ENCODE measurements around the gene ARSG. TPM values are rescaled to one million over a fixed set of nuclear protein-coding genes. Genes with fewer than 3 reads are reported as not detected.

Gene ARSG
- total and polyA plus RNA-seq, 2 of the 13 experiments (the other 11 are each of a cell fraction or from before 2014, with no cell fraction given): 3.7 to 15.2 TPM

- TF ChIP-seq ZNF781 (CRISPR knock-in tag; IDR thresholded peaks at IDR 0.05; ENCODE audit: borderline replicate concordance, not compliant biosample characterization) (no peak), FOSL1 (CRISPR knock-in tag; IDR thresholded peaks at IDR 0.05; ENCODE audit: borderline replicate concordance) (no peak), MLXIP (CRISPR knock-in tag; IDR thresholded peaks at IDR 0.05; ENCODE audit: borderline replicate concordance) (no peak), MXD3 (CRISPR knock-in tag; IDR thresholded peaks at IDR 0.05) (no peak), ZGPAT (CRISPR knock-in tag; IDR thresholded peaks at IDR 0.05) (peak; percentile 74), ZNF503 (CRISPR knock-in tag; IDR thresholded peaks at IDR 0.05) (no peak), NBN (conservative IDR thresholded peaks at IDR 0.05) (no peak), PRMT3 (CRISPR knock-in tag; IDR thresholded peaks at IDR 0.05; ENCODE audit: borderline replicate concordance, low read depth) (no peak), ZNF652 (CRISPR knock-in tag; IDR thresholded peaks at IDR 0.05; ENCODE audit: borderline replicate concordance, low read depth) (0 out of 2 replicates have a peak, but pooled peaks have one; percentile 34), ZBTB7A (CRISPR knock-in tag; IDR thresholded peaks at IDR 0.05) (no peak; the same call in 1 of the 2 replicates), SMARCC2 (IDR thresholded peaks at IDR 0.05) (no peak), TOE1 (CRISPR knock-in tag; IDR thresholded peaks at IDR 0.05) (no peak), BCL6 (CRISPR knock-in tag; IDR thresholded peaks at IDR 0.05) (peak; percentile 59; the same call in 1 of the 2 replicates), ZNF451 (CRISPR knock-in tag; IDR thresholded peaks at IDR 0.05) (no peak), RFX5 (IDR thresholded peaks at IDR 0.05; ENCODE audit: low read depth, low read length) (no peak), KAT8 (CRISPR knock-in tag; IDR thresholded peaks at IDR 0.05) (peak; percentile 69), TFAP4 (IDR thresholded peaks at IDR 0.05; ENCODE audit: borderline replicate concordance, low read depth) (no peak), HOMEZ (CRISPR knock-in tag; IDR thresholded peaks at IDR 0.05; ENCODE audit: low read depth) (peak; percentile 57; the same call in 1 of the 2 replicates), SATB2 (CRISPR knock-in tag; IDR thresholded peaks at IDR 0.05) (no peak)
These were observed 88.7 kb downstream of the ARSG start (continued) for GRCh38 chr17:68379692-68380677.
